ENCODE data around the gene SYNGR3. TPM values are rescaled to one million over a fixed set of nuclear protein-coding genes. Genes with fewer than 3 reads are reported as not detected.
"Not testable (repeated sequence)": the region's sequence is repeated elsewhere in the genome, so short reads cannot be mapped to it uniquely, and the experiment has no call there.

SYNGR3 gene
- total RNA-seq, 1 experiment from 2014 or later, result 11.9 TPM

DNA sequence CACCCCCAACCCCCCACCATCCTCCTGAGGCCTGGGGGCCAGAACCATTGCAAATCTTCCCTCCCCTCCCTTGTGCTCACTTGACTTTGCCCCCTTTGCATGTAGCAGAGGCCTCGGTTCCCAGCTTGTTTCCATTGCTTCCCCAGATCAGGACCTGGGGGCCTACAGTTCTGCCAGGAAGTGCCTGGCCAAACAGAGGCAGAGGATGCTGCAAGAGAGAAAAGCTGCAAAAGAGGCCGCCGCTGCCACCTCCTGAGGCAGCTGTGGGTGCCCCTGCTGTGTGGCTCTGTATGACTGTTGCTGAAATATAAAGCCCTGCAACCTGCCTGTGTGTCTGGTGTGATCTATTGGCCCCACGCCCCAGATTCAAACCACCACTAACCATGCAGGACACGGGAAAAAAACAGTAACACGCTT is 28.1 kb upstream of the SYNGR3 start:
- no peaks in the 10 kb centered on the region for H3K27me3 ChIP-seq (ENCODE audit: insufficient read depth, low read length)
- H2BK120ac ChIP-seq (ENCODE audit: low read depth, low read length, poor library complexity, severe bottlenecking), result no peak overlapping the region
- no peak overlapping the region for H2BK12ac ChIP-seq (ENCODE audit: insufficient read length, low read depth, low read length)
- H4K8ac ChIP-seq (replicated peaks; ENCODE audit: insufficient read length, low read depth, low read length), result no peak overlapping the region
- Mint-ChIP-seq H3K36me3 (ENCODE audit: insufficient read depth in 1 of 3, low read depth in 3 of 3) (peaks cover 27 to 39% (median 33%) of the 10 kb centered on the region in 3 experiments), H3K27me3 (ENCODE audit: low read depth) (peaks cover 18% of the 10 kb centered on the region), H3K4me3 (peak overlapping the region; percentile 95 to 97; a peak in 4 of 5 replicates), H3K4me1 (peaks cover 29 to 47% of the 10 kb centered on the region in 2 experiments), H3K27ac (peak overlapping the region in 2 of 3 experiments; percentile 75 to 96; a peak in 2 of 7 replicates), H3K9me3 (peaks cover 0 to 3% of the 10 kb centered on the region in 2 experiments; a peak in 1 of 5 replicates)
- H3K9ac ChIP-seq (ENCODE audit: extremely low read depth, insufficient read length, low read length), result no peak overlapping the region
- H3K4ac ChIP-seq (ENCODE audit: low read depth, low read length), result no peak overlapping the region
- H2AK5ac ChIP-seq (ENCODE audit: insufficient read length, low read length), result no peak overlapping the region
- no peak overlapping the region for H3K18ac ChIP-seq (ENCODE audit: insufficient read length, low read depth, low read length)
- peaks cover 18% of the 10 kb centered on the region for H3K79me2 ChIP-seq (ENCODE audit: insufficient read depth, low read length)
- no peak overlapping the region for H3K14ac ChIP-seq (ENCODE audit: insufficient read depth, low read length)
- H3K27ac ChIP-seq (ENCODE audit: insufficient read length, low read depth, low read length), result no peak overlapping the region
- DNase-seq, result no peak
- H3K23me2 ChIP-seq (ENCODE audit: insufficient read length, low read depth, low read length, poor library complexity, severe bottlenecking), result peaks cover 23% of the 10 kb centered on the region
- TF ChIP-seq, protein P1, sequence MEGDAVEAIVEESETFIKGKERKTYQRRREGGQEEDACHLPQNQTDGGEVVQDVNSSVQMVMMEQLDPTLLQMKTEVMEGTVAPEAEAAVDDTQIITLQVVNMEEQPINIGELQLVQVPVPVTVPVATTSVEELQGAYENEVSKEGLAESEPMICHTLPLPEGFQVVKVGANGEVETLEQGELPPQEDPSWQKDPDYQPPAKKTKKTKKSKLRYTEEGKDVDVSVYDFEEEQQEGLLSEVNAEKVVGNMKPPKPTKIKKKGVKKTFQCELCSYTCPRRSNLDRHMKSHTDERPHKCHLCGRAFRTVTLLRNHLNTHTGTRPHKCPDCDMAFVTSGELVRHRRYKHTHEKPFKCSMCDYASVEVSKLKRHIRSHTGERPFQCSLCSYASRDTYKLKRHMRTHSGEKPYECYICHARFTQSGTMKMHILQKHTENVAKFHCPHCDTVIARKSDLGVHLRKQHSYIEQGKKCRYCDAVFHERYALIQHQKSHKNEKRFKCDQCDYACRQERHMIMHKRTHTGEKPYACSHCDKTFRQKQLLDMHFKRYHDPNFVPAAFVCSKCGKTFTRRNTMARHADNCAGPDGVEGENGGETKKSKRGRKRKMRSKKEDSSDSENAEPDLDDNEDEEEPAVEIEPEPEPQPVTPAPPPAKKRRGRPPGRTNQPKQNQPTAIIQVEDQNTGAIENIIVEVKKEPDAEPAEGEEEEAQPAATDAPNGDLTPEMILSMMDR (conservative IDR thresholded peaks at IDR 0.05), result no peak
- no CpG with 5 or more reads among the region's 6 CpGs for WGBS (ENCODE audit: extremely low coverage, insufficient read length, low lambda C conversion rate)
- no peak overlapping the region for H3K56ac ChIP-seq (ENCODE audit: insufficient read length, low read depth, low read length)
- peak overlapping the region; percentile 79 for H3K4me2 ChIP-seq (ENCODE audit: insufficient read depth, insufficient read length, low read length)
- no peak overlapping the region for H3K23ac ChIP-seq (ENCODE audit: insufficient read length, low read depth, low read length)
- no peaks in the 10 kb centered on the region for H3K9me3 ChIP-seq (ENCODE audit: control insufficient read depth, low read depth, low read length)
- no peak overlapping the region for H2AFZ ChIP-seq (ENCODE audit: low read length)
- no peaks in the 10 kb centered on the region for H4K20me1 ChIP-seq (ENCODE audit: control insufficient read depth, insufficient read depth, insufficient read length)
- no peaks in the 10 kb centered on the region for H3K79me1 ChIP-seq (ENCODE audit: insufficient read depth, low read depth, low read length, poor library complexity, severe bottlenecking)
- no peak overlapping the region for H2BK5ac ChIP-seq (ENCODE audit: insufficient read length, low read length)
- H2BK20ac ChIP-seq (ENCODE audit: low read depth, low read length, poor library complexity, severe bottlenecking), result no peak overlapping the region
- no peak overlapping the region for H4K91ac ChIP-seq (ENCODE audit: insufficient read length, low read depth, low read length)
- H4K5ac ChIP-seq (ENCODE audit: insufficient read length, low read depth, low read length), result no peak overlapping the region
- no peak overlapping the region for H3T11ph ChIP-seq (ENCODE audit: low read length)
- no peak overlapping the region for H2BK15ac ChIP-seq (ENCODE audit: low read depth, low read length)
- no peaks in the 10 kb centered on the region for H3K4me1 ChIP-seq (ENCODE audit: insufficient read depth, low read length)

DNA sequence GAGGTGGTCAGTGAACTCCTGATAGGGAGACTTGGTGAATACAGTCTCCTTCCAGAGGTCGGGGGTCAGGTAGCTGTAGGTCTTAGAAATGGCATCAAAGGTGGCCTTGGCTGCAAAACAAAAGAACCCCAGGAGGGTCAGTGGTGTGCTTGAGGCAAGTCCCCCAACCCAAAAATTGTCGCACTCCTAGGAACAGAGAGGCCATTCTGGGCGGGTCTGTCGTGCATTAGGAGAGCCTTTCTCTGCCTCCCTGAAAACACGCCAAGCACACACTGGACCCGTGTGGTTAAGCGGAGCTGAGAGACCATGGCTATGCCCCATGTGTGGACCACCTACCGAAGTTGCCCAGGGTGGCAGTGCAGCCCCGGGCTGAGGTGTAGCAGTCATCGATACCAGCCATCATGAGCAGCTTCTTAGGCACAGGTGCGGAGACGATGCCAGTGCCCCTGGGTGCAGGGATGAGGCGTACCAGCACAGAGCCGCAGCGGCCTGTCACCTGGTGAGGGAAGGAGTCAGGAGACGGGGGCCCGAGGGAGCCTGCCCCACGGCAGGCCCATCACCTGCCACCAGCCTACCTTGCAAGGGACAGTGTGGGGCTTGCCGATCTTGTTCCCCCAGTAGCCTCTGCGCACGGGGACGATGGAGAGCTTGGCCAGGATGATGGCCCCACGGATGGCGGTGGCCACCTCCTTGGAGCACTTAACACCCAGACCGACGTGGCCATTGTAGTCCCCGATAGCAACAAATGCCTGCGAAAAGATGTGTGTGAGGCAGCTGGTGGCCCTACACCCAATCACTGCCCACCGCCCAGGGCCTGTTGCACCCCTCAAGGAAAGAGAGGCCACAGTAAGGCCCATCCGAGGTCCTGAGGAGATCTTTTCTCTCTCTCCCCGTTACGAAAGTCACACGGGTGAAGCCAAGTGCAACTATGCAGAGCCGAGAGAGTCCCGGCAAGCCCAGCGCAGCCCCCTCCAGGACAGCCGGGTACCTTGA is 27.3 kb upstream of the SYNGR3 start:
- not testable (repeated sequence) for H3K56ac ChIP-seq (ENCODE audit: insufficient read length, low read depth, low read length); H2BK120ac ChIP-seq (ENCODE audit: low read depth, low read length, poor library complexity, severe bottlenecking); H3K9me3 ChIP-seq (ENCODE audit: control insufficient read depth, low read depth, low read length); H2BK15ac ChIP-seq (ENCODE audit: low read depth, low read length); H3K14ac ChIP-seq (ENCODE audit: insufficient read depth, low read length); H3K27me3 ChIP-seq (ENCODE audit: insufficient read depth, low read length); H3K18ac ChIP-seq (ENCODE audit: insufficient read length, low read depth, low read length); H2AFZ ChIP-seq (ENCODE audit: low read length); H4K8ac ChIP-seq (replicated peaks; ENCODE audit: insufficient read length, low read depth, low read length); H2BK12ac ChIP-seq (ENCODE audit: insufficient read length, low read depth, low read length); H2BK5ac ChIP-seq (ENCODE audit: insufficient read length, low read length); H4K5ac ChIP-seq (ENCODE audit: insufficient read length, low read depth, low read length); H3K4me1 ChIP-seq (ENCODE audit: insufficient read depth, low read length); DNase-seq; H3T11ph ChIP-seq (ENCODE audit: low read length); H4K20me1 ChIP-seq (ENCODE audit: control insufficient read depth, insufficient read depth, insufficient read length); H3K79me1 ChIP-seq (ENCODE audit: insufficient read depth, low read depth, low read length, poor library complexity, severe bottlenecking); H3K9me3 Mint-ChIP-seq; H3K4ac ChIP-seq (ENCODE audit: low read depth, low read length); H4K91ac ChIP-seq (ENCODE audit: insufficient read length, low read depth, low read length); H3K23ac ChIP-seq (ENCODE audit: insufficient read length, low read depth, low read length); H2BK20ac ChIP-seq (ENCODE audit: low read depth, low read length, poor library complexity, severe bottlenecking); H3K27ac ChIP-seq (ENCODE audit: insufficient read length, low read depth, low read length); H2AK5ac ChIP-seq (ENCODE audit: insufficient read length, low read length)
- H3K27ac Mint-ChIP-seq, result peak overlapping the region; percentile 72 to 97 (median 94); a peak in 6 of 7 replicates
- Histone ChIP-seq H3K9ac (ENCODE audit: extremely low read depth, insufficient read length, low read length) (peak overlapping the region; percentile 100), H3K23me2 (ENCODE audit: insufficient read length, low read depth, low read length, poor library complexity, severe bottlenecking) (peaks cover 23% of the 10 kb centered on the region), H3K4me2 (ENCODE audit: insufficient read depth, insufficient read length, low read length) (peak overlapping the region; percentile 100), H3K79me2 (ENCODE audit: insufficient read depth, low read length) (peaks cover 18% of the 10 kb centered on the region)
- peak overlapping the region; percentile 95 to 97 for H3K4me3 Mint-ChIP-seq
- H3K4me1 Mint-ChIP-seq, result peaks cover 29 to 47% of the 10 kb centered on the region in 2 experiments
- H3K36me3 Mint-ChIP-seq (ENCODE audit: insufficient read depth in 1 of 3, low read depth in 3 of 3), result peaks cover 27 to 39% (median 33%) of the 10 kb centered on the region in 3 experiments
- WGBS (ENCODE audit: extremely low coverage, insufficient read length, low lambda C conversion rate), result no CpG with 5 or more reads among the region's 37 CpGs
- peaks cover 11% of the 10 kb centered on the region for H3K27me3 Mint-ChIP-seq (ENCODE audit: low read depth)
